H1 (cell line): ENCODE measurements around the gene ELMO1. TPM values are rescaled to one million over a fixed set of nuclear protein-coding genes. Genes with fewer than 3 reads are reported as not detected.

ENCODE experiments used
- CTCF ChIA-PET: fragments of 300-600 bp; sonication (Branson Sonifier 250); formaldehyde crosslinking; loops from one replicate; lab custom pipeline; 2021; ENCODE audit not compliant: partially characterized antibody; lab: Charles Lee
- POLR2A ChIA-PET: fragments of 300-600 bp; sonication (Branson Sonifier 250); formaldehyde crosslinking; loops from one replicate; lab custom pipeline; 2021; ENCODE audit warnings: inconsistent platforms; ENCODE audit not compliant: partially characterized antibody; lab: Charles Lee
- DNase-seq, 2 experiments: peaks; one replicate each; pipeline versions ENCODE4 v3.0.0 to v3.0.0-alpha.2; 2010 to 2022; ENCODE audit warnings: low spot score in 2 of 2, low read depth in 1 of 2, mixed read lengths in 1 of 2
- FAIRE-seq: peaks from 2 replicates; lab custom pipeline; 2011; peaks lifted over from hg19 to GRCh38; lab: Jason Lieb, UNC
- H2AFZ ChIP-seq: 2 replicates; pipeline ENCODE4 v1.8.1; 2012; ENCODE audit warnings: low read length, inconsistent platforms
- H2AK5ac ChIP-seq: 2 replicates; pipeline ENCODE4 v1.6.1; 2013; ENCODE audit warnings: low read depth, low read length
- H2BK120ac ChIP-seq: replicated peaks from 2 replicates; pipeline ENCODE3; 2013; ENCODE audit warnings: low read depth, low read length, inconsistent platforms
- H2BK12ac ChIP-seq: 2 replicates; pipeline ENCODE4 v1.6.1; 2013; ENCODE audit warnings: low read depth, low read length
- H2BK15ac ChIP-seq: 2 replicates; pipeline ENCODE4 v1.6.1; 2013; ENCODE audit warnings: low read length
- H2BK20ac ChIP-seq: 2 replicates; pipeline ENCODE4 v1.6.1; 2013; ENCODE audit warnings: low read length
- H2BK5ac ChIP-seq: 2 replicates; pipeline ENCODE4 v1.6.1; 2013; ENCODE audit warnings: low read depth, low read length
- H3K14ac ChIP-seq: 2 replicates; pipeline ENCODE4 v1.6.1; 2013; ENCODE audit warnings: inconsistent platforms; ENCODE audit not compliant: insufficient read length
- H3K18ac ChIP-seq: 2 replicates; pipeline ENCODE4 v1.6.1; 2013; ENCODE audit warnings: low read length; ENCODE audit errors: extremely low read depth
- H3K23ac ChIP-seq: 2 replicates; pipeline ENCODE4 v1.6.1; 2013; ENCODE audit warnings: inconsistent platforms; ENCODE audit not compliant: insufficient read length
- H3K23me2 ChIP-seq: 2 replicates; pipeline ENCODE4 v1.6.1; 2013; ENCODE audit warnings: low read depth, low read length
- H3K27ac ChIP-seq: 2 replicates; pipeline ENCODE4 v1.6.1; 2011; ENCODE audit warnings: low read depth, low read length, inconsistent platforms
- H3K27me3 ChIP-seq, 4 experiments: replicated peaks in 1 of 4; 1 replicate in 1 of 4; 2 replicates in 3 of 4; pipeline versions ENCODE4 v1.6.1 to v1.8.1; 2011 to 2013; ENCODE audit warnings: low read length in 3 of 4, mild to moderate bottlenecking in 3 of 4, inconsistent platforms in 2 of 4, mixed read lengths in 2 of 4, moderate library complexity in 1 of 4; ENCODE audit not compliant: control insufficient read depth in 3 of 4, insufficient read depth in 3 of 4; ENCODE audit errors: extremely low read depth in 1 of 4
- H3K36me3 ChIP-seq, 4 experiments: 2 replicates each; pipeline versions ENCODE4 v1.6.1 to v1.8.1; 2011 to 2013; ENCODE audit warnings: mild to moderate bottlenecking in 4 of 4, low read length in 3 of 4, moderate library complexity in 2 of 4, control low read depth in 1 of 4, inconsistent platforms in 1 of 4; ENCODE audit not compliant: insufficient read depth in 4 of 4, control insufficient read depth in 2 of 4
- H3K4ac ChIP-seq: replicated peaks from 2 replicates; pipeline ENCODE3; 2013; ENCODE audit warnings: low read length, low read depth, mixed read lengths, inconsistent platforms; ENCODE audit not compliant: insufficient read length
- H3K4me1 ChIP-seq, 4 experiments: replicated peaks in 1 of 4; 1 replicate in 1 of 4; 2 replicates in 3 of 4; pipeline versions ENCODE4 v1.6.1 to v1.8.1; 2011 to 2013; ENCODE audit warnings: low read length in 3 of 4, inconsistent platforms in 2 of 4, mixed read lengths in 1 of 4; ENCODE audit not compliant: insufficient read depth in 4 of 4, control insufficient read depth in 3 of 4
- H3K4me2 ChIP-seq, 2 experiments: 2 replicates each; pipeline versions ENCODE4 v1.6.1 to v1.8.1; 2011 to 2013; ENCODE audit warnings: low read depth in 2 of 2, low read length in 2 of 2, control low read depth in 1 of 2, inconsistent platforms in 1 of 2, mild to moderate bottlenecking in 1 of 2; ENCODE audit not compliant: insufficient read depth in 1 of 2
- H3K4me3 ChIP-seq, 4 experiments: fragments of 200-600, 300-600 bp in 1 of 4; sonication (generic), shearing (Covaris generic), sonication (Bioruptor Twin) in 1 of 4; 2 replicates each; pipeline versions ENCODE4 v1.5.1 to v1.8.1; 2011 to 2016; ENCODE audit warnings: low read length in 4 of 4, low read depth in 3 of 4, control low read depth in 2 of 4, inconsistent platforms in 2 of 4, mild to moderate bottlenecking in 2 of 4, mixed read lengths in 1 of 4, moderate library complexity in 1 of 4; ENCODE audit not compliant: insufficient read depth in 2 of 4; ENCODE audit errors: extremely low read depth in 1 of 4
- H3K56ac ChIP-seq: replicated peaks from 2 replicates; pipeline ENCODE3; 2013; ENCODE audit warnings: low read depth, mild to moderate bottlenecking, mixed read lengths, low read length, inconsistent platforms; ENCODE audit not compliant: insufficient read length
- H3K79me1 ChIP-seq: 2 replicates; pipeline ENCODE4 v1.6.1; 2013; ENCODE audit warnings: low read depth, low read length, control low read depth
- H3K79me2 ChIP-seq, 2 experiments: 2 replicates each; pipeline versions ENCODE4 v1.6.1 to v1.8.1; 2012 to 2013; ENCODE audit warnings: low read length in 2 of 2, mild to moderate bottlenecking in 2 of 2, inconsistent platforms in 1 of 2; ENCODE audit not compliant: insufficient read depth in 2 of 2, control insufficient read depth in 1 of 2
- H3K9ac ChIP-seq, 4 experiments: replicated peaks in 1 of 4; 1 replicate in 1 of 4; 2 replicates in 3 of 4; pipeline versions ENCODE4 v1.6.1 to v1.8.1; 2011 to 2013; ENCODE audit warnings: low read depth in 3 of 4, low read length in 3 of 4, control low read depth in 2 of 4, mild to moderate bottlenecking in 2 of 4, moderate library complexity in 2 of 4, inconsistent platforms in 1 of 4; ENCODE audit errors: extremely low read depth in 1 of 4
- H3K9me3 ChIP-seq, 2 experiments: 2 replicates each; pipeline versions ENCODE4 v1.6.1 to v1.8.1; 2012 to 2013; ENCODE audit warnings: mild to moderate bottlenecking in 2 of 2, moderate library complexity in 2 of 2, control low read depth in 1 of 2, inconsistent platforms in 1 of 2, low read depth in 1 of 2, low read length in 1 of 2, mixed read lengths in 1 of 2; ENCODE audit not compliant: insufficient read depth in 2 of 2
- H4K20me1 ChIP-seq, 2 experiments: replicated peaks in 1 of 2; 2 replicates each; pipeline versions ENCODE3 to v1.8.1; 2011 to 2013; ENCODE audit warnings: inconsistent platforms in 2 of 2, low read length in 2 of 2, mild to moderate bottlenecking in 1 of 2; ENCODE audit not compliant: insufficient read depth in 2 of 2, control insufficient read depth in 1 of 2
- H4K5ac ChIP-seq: 2 replicates; pipeline ENCODE4 v1.6.1; 2013; ENCODE audit warnings: low read length, low read depth, mixed read lengths, inconsistent platforms; ENCODE audit not compliant: insufficient read length
- H4K8ac ChIP-seq: 2 replicates; pipeline ENCODE4 v1.8.0; 2013; ENCODE audit warnings: mild to moderate bottlenecking, moderate library complexity, low read length, inconsistent platforms; ENCODE audit not compliant: insufficient read depth; ENCODE audit errors: extremely low read depth
- H4K91ac ChIP-seq: replicated peaks from 2 replicates; pipeline ENCODE3; 2013; ENCODE audit warnings: low read length, mixed read lengths, inconsistent platforms; ENCODE audit not compliant: insufficient read length
- EGR1 ChIP-seq: IDR thresholded peaks from 2 replicates; pipeline ENCODE4 v1.6.1; 2011; ENCODE audit warnings: low read depth, low read length, borderline replicate concordance
- GTF2F1 ChIP-seq: IDR thresholded peaks from 2 replicates; pipeline ENCODE4 v1.6.1; 2012; ENCODE audit warnings: low read depth, low read length, improper control_type of control experiment, borderline replicate concordance
- HDAC6 ChIP-seq: IDR thresholded peaks from one replicate; pipeline ENCODE4 v1.7.1; 2012; ENCODE audit warnings: low read depth, mild to moderate bottlenecking, inconsistent platforms, low read length, moderate library complexity
- NRF1 ChIP-seq: IDR thresholded peaks from 2 replicates; pipeline ENCODE4 v1.6.1; 2011; ENCODE audit warnings: mild to moderate bottlenecking, low read depth, low read length, improper control_type of control experiment
- POU5F1 ChIP-seq: IDR thresholded peaks from 2 replicates; pipeline ENCODE4 v1.6.1; 2011; ENCODE audit warnings: low read depth, mild to moderate bottlenecking, low read length, moderate library complexity
- RNF2 ChIP-seq: fragments of 200-900, 300-1000 bp; sonication (generic); IDR thresholded peaks from 2 replicates; pipeline ENCODE4 v1.7.1; 2016; ENCODE audit warnings: borderline replicate concordance, low read depth, mild to moderate bottlenecking, antibody characterized with exemption, low read length; ENCODE audit not compliant: poor library complexity, severe bottlenecking; ENCODE audit errors: missing control alignments
- SP1 ChIP-seq: IDR thresholded peaks from 2 replicates; pipeline ENCODE4 v1.6.1; 2011; ENCODE audit warnings: low read depth, low read length
- WGBS, 2 experiments: shearing (Covaris generic) in 1 of 2; methylation state at CpG; one replicate each; pipeline versions ENCODE4 v1.1.6 to v1.1.7; 2013 to 2015; ENCODE audit warnings: low lambda C conversion rate in 2 of 2, mixed read lengths in 2 of 2, inconsistent platforms in 1 of 2, low coverage in 1 of 2, missing lambda C conversion rate in 1 of 2; ENCODE audit not compliant: insufficient replicate concordance in 2 of 2, insufficient coverage in 1 of 2, insufficient read length in 1 of 2; ENCODE audit errors: extremely low coverage in 1 of 2, missing lambda C conversion rate in 1 of 2; 5-methylcytosine and 5-hydroxymethylcytosine counted together
- polyA plus RNA-seq, 7 experiments: library from polyadenylated mRNA; depleted of rRNA in 3 of 7; stranded (reverse) in 5 of 7; unstranded in 2 of 7; fragments of >200 nt in 5 of 7; fragments of 200-250 nt in 2 of 7; gene quantifications; 1 replicate in 5 of 7; 2 replicates in 1 of 7; 4 replicates in 1 of 7; pipeline versions ENCODE4 v1.2.1 to v1.2.3, GENCODE V29; 2011 to 2013; ENCODE audit warnings: missing spikeins in 2 of 7, mixed read lengths in 2 of 7
- total RNA-seq: library from RNA; stranded (reverse); fragmentation: NEBNext Ultra II Directional; extraction: Animal tissue kit (Norgen Biotek cat#: 25700); gene quantifications from 2 replicates; pipeline ENCODE4 v1.2.1, GENCODE V29; 2021

The ELMO1 gene
- total and polyA plus RNA-seq, 2 of the 8 experiments (the other 6 are each of a cell fraction or from before 2014, with no cell fraction given): 18.4 to 21.0 TPM

- H3K79me2 ChIP-seq: no peaks in the 10 kb centered on the region
- ChIA-PET CTCF (interaction anchor here (0.6 to 3.0 kb wide), 50 partner anchors 9 to 526 kb away, joined by 3 to 71 read pairs (median 4); no protein-coding TSS in a partner anchor), POLR2A (no interaction called here)
- H2AK5ac ChIP-seq: no peak overlapping the region
- no peak overlapping the region for H4K8ac ChIP-seq
- H2BK20ac ChIP-seq: no peak overlapping the region
- no peak overlapping the region for H2BK15ac ChIP-seq
- no peak overlapping the region for H3K27ac ChIP-seq
- H3K23me2 ChIP-seq: no peaks in the 10 kb centered on the region
- no peak overlapping the region for H3K4me3 ChIP-seq
- FAIRE-seq (peak; percentile 97), DNase-seq (peak in 1 of 2 experiments; percentile 47)
- peaks cover 0 to 6% (median 2%) of the 10 kb centered on the region in 4 experiments; a peak in 4 of 7 replicates for H3K4me1 ChIP-seq
- no peak overlapping the region for H3K4ac ChIP-seq
- no peak overlapping the region; the same call in 1 of the 2 replicates for H2AFZ ChIP-seq
- no peak overlapping the region for H3K14ac ChIP-seq
- H3K79me1 ChIP-seq: no peaks in the 10 kb centered on the region
- no peak overlapping the region for H3K4me2 ChIP-seq
- 26% methylated on average over 4 of the region's 4 CpGs; no CpG with 5 or more reads in 1 of the 2 experiments for WGBS, 2 experiments
- H3K27me3 ChIP-seq: no peaks in the 10 kb centered on the region
- no peak overlapping the region for H4K91ac ChIP-seq
- no peak overlapping the region for H3K9ac ChIP-seq
- H3K9me3 ChIP-seq: no peaks in the 10 kb centered on the region
- H3K56ac ChIP-seq: no peak overlapping the region
- no peak overlapping the region for H3K18ac ChIP-seq
- no peak overlapping the region for H2BK120ac ChIP-seq
- H3K36me3 ChIP-seq: no peaks in the 10 kb centered on the region
- no peak overlapping the region for H3K23ac ChIP-seq
- H2BK12ac ChIP-seq: no peak overlapping the region
- H2BK5ac ChIP-seq: no peak overlapping the region
- H4K20me1 ChIP-seq: no peaks in the 10 kb centered on the region
- H4K5ac ChIP-seq: no peak overlapping the region
- TF ChIP-seq HDAC6: no peak
- TF ChIP-seq EGR1: no peak
- no peak for TF ChIP-seq POU5F1
- no peak for TF ChIP-seq SP1
- TF ChIP-seq NRF1: no peak
- no peak for TF ChIP-seq GTF2F1
- no peak for TF ChIP-seq RNF2
Observed at GRCh38 chr7:36967387-36967786, 481.3 kb downstream of the ELMO1 start.
